ENCODE results near the gene RAD51B. TPM values are rescaled to one million over a fixed set of nuclear protein-coding genes. Genes with fewer than 3 reads are reported as not detected.
"Not testable (repeated sequence)": the region's sequence is repeated elsewhere in the genome, so short reads cannot be mapped to it uniquely, and the experiment has no call there.

The RAD51B gene
- total RNA-seq, 4 donors from 2014 or later: 5.0 to 31.8 (median 20.6) TPM

- no peaks in the 10 kb centered on the region for H3K27me3 ChIP-seq
- TF ChIP-seq POLR2A (IDR thresholded peaks at IDR 0.05): no peak
- no peak for TF ChIP-seq POLR2AphosphoS5 (IDR thresholded peaks at IDR 0.05)
- TF ChIP-seq EP300 (IDR thresholded peaks at IDR 0.05; ENCODE audit: low read depth): no peak
- TF ChIP-seq, protein P1, sequence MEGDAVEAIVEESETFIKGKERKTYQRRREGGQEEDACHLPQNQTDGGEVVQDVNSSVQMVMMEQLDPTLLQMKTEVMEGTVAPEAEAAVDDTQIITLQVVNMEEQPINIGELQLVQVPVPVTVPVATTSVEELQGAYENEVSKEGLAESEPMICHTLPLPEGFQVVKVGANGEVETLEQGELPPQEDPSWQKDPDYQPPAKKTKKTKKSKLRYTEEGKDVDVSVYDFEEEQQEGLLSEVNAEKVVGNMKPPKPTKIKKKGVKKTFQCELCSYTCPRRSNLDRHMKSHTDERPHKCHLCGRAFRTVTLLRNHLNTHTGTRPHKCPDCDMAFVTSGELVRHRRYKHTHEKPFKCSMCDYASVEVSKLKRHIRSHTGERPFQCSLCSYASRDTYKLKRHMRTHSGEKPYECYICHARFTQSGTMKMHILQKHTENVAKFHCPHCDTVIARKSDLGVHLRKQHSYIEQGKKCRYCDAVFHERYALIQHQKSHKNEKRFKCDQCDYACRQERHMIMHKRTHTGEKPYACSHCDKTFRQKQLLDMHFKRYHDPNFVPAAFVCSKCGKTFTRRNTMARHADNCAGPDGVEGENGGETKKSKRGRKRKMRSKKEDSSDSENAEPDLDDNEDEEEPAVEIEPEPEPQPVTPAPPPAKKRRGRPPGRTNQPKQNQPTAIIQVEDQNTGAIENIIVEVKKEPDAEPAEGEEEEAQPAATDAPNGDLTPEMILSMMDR (IDR thresholded peaks at IDR 0.05): no peak
- intact Hi-C loops (cut with DNase I; ENCODE audit: low total_unique reads): no loop called here
- WGBS, 2 donors (ENCODE audit: low coverage in 1 of 2): 29 to 40% methylated on average over 2 to 4 of the region's 4 CpGs
- peaks cover 0 to 55% (median 22%) of the 10 kb centered on the region in 4 donors for H3K4me1 ChIP-seq
- H3K36me3 ChIP-seq: no peaks in the 10 kb centered on the region
- no peak for DNase-seq
- no peak overlapping the region for H3K4me3 ChIP-seq
- H3K9me3 ChIP-seq: peaks cover 0 to 10% of the 10 kb centered on the region in 2 donors
- peak overlapping the region in 3 of 4 donors; percentile 28 to 41 (median 29) for H3K27ac ChIP-seq
- in situ Hi-C loops (cut with MboI; ENCODE audit: low pct_ligation_motif_present in 1 of 4, low pct_unique_long_range_greater_than_20kb in 1 of 4, low sequenced_read_pairs in 3 of 4): no loop called here
Observed at GRCh38 chr14:68020999-68021663, 201.6 kb downstream of the RAD51B start.

GRCh38 chr14:68027276-68027675 lies 207.7 kb downstream of the RAD51B start:
- no peak overlapping the region for H3K4me3 ChIP-seq
- no peaks in the 10 kb centered on the region for H3K36me3 ChIP-seq
- H3K27me3 ChIP-seq: no peaks in the 10 kb centered on the region
- H3K4me1 ChIP-seq: no peaks in the 10 kb centered on the region
- H3K9me3 ChIP-seq: peaks cover 0 to 5% of the 10 kb centered on the region in 2 donors
- TF ChIP-seq EP300 (IDR thresholded peaks at IDR 0.05; ENCODE audit: low read depth) (no peak), POLR2A (IDR thresholded peaks at IDR 0.05) (no peak), POLR2AphosphoS5 (IDR thresholded peaks at IDR 0.05) (no peak)
- TF ChIP-seq, protein P1 (IDR thresholded peaks at IDR 0.05): no peak
- 82 to 93% methylated on average over 4 to 5 of the region's 5 CpGs for WGBS, 2 donors (ENCODE audit: low coverage in 1 of 2)
- H3K27ac ChIP-seq: no peak overlapping the region
- no peak for DNase-seq
- intact Hi-C loops (cut with DNase I; ENCODE audit: low total_unique reads) (no loop called here), in situ Hi-C loops (cut with MboI; ENCODE audit: low pct_ligation_motif_present in 1 of 4, low pct_unique_long_range_greater_than_20kb in 1 of 4, low sequenced_read_pairs in 3 of 4) (no loop called here)

- Histone ChIP-seq H3K4me3 (no peak overlapping the region), H3K36me3 (no peaks in the 10 kb centered on the region), H3K9me3 (peaks cover 0 to 5% of the 10 kb centered on the region in 2 donors), H3K27ac (no peak overlapping the region), H3K4me1 (peaks cover 0 to 2% (median 0%) of the 10 kb centered on the region in 4 donors), H3K27me3 (no peaks in the 10 kb centered on the region)
- no peak for TF ChIP-seq EP300 (IDR thresholded peaks at IDR 0.05; ENCODE audit: low read depth)
- TF ChIP-seq, protein P1 (IDR thresholded peaks at IDR 0.05): no peak
- TF ChIP-seq POLR2AphosphoS5 (IDR thresholded peaks at IDR 0.05): no peak
- TF ChIP-seq POLR2A (IDR thresholded peaks at IDR 0.05): no peak
- intact Hi-C loops (cut with DNase I; ENCODE audit: low total_unique reads) (no loop called here), in situ Hi-C loops (cut with MboI; ENCODE audit: low pct_ligation_motif_present in 1 of 4, low pct_unique_long_range_greater_than_20kb in 1 of 4, low sequenced_read_pairs in 3 of 4) (no loop called here)
- WGBS, 2 donors (ENCODE audit: low coverage in 1 of 2): 89% methylated on average over 1 of the region's 1 CpG; no CpG with 5 or more reads in 1 of the 2 donors
- no peak for DNase-seq
Observed at GRCh38 chr14:68028075-68028474, 208.5 kb downstream of the RAD51B start.

- H3K4me1 ChIP-seq: peaks cover 0 to 11% (median 0%) of the 10 kb centered on the region in 4 donors
- intact Hi-C loops (cut with DNase I; ENCODE audit: low total_unique reads); H3K36me3 ChIP-seq; H3K9me3 ChIP-seq; H3K27me3 ChIP-seq; DNase-seq; H3K4me3 ChIP-seq; H3K27ac ChIP-seq; in situ Hi-C loops (cut with MboI; ENCODE audit: low pct_ligation_motif_present in 1 of 4, low pct_unique_long_range_greater_than_20kb in 1 of 4, low sequenced_read_pairs in 3 of 4): not testable (repeated sequence)
- WGBS, 2 donors (ENCODE audit: low coverage in 1 of 2): 88 to 100% methylated on average over 1 of the region's 1 CpG
Observed at GRCh38 chr14:68031011-68031410, 211.4 kb downstream of the RAD51B start.
